Right ventricle myocardium superior (tissue), 1 donor: ENCODE results near the gene SH3BGRL. TPM values are rescaled to one million over a fixed set of nuclear protein-coding genes. Genes with fewer than 3 reads are reported as not detected.

ENCODE experiments used
- ATAC-seq: fragments of 200-7000 bp; cut with Tn5 transposase; one replicate; pipeline ENCODE4 v1.9.1; 2020; ENCODE audit warnings: mild to moderate bottlenecking; ENCODE audit not compliant: poor library complexity
- DNase-seq: peaks from one replicate; pipeline ENCODE4 v3.0.0-alpha.2; 2020
- intact Hi-C: fragments of 100-400 bp; cut with DNase I; formaldehyde crosslinking; loops from one replicate; pipeline ENCODE4 v1.11.2; 2022
- long read RNA-seq: library from polyadenylated mRNA; unstranded; transcript quantifications from one replicate; pipeline ENCODE4 v2.0.0, GENCODE V29; 2021
- total RNA-seq: library from RNA; stranded (reverse); fragmentation: NEBNext Ultra II Directional; extraction: Animal tissue kit (Norgen Biotek cat#: 25700); gene quantifications from one replicate; pipeline ENCODE4 v1.2.1, GENCODE V29; 2021
- donor health status: DM: no; HTN: yes; CAD: no; lungs with severe emphysema.

The SH3BGRL gene
- 30.6 TPM for total RNA-seq
- long read RNA-seq, transcript SH3BGRL-201 (4 exons, 1,923 nt) = major isoform, 38 of 42 reads
- long read RNA-seq, partial matches to known transcripts = 2 of 42 reads
- long read RNA-seq, other reads (novel, unspliced or antisense) = 1 of 42 reads

- intact Hi-C loops = no loop called here
- peak; percentile 99 for ATAC-seq
- peak; percentile 88 for DNase-seq
Measured at GRCh38 chrX:81201671-81202455, at the start of gene SH3BGRL, which contains the start of gene HMGN5. SH3BGRL (plus strand) TSS chrX:81202102; CDS start chrX:81202201, 99 bp downstream. HMGN5 (minus strand) TSS chrX:81201913; CDS start chrX:81121549, 80,364 bp downstream.

- DNase-seq (no peak), ATAC-seq (no peak)
- intact Hi-C loops = no loop called here
Measured at GRCh38 chrX:81168391-81168790, 33.5 kb upstream of the SH3BGRL start.

GRCh38 chrX:81174286-81174685, 27.6 kb upstream of the SH3BGRL start:
- DNase-seq = no peak
- intact Hi-C loops = no loop called here
- ATAC-seq = no peak

GRCh38 chrX:81195259-81195658, 6.6 kb upstream of the SH3BGRL start:
- DNase-seq (no peak), ATAC-seq (no peak)
- intact Hi-C loops = no loop called here

GRCh38 chrX:81195712-81196111, 6.2 kb upstream of the SH3BGRL start:
- DNase-seq (peak; percentile 27), ATAC-seq (peak; percentile 67)
- intact Hi-C loops = no loop called here

GRCh38 chrX:81201071-81201470, 831 bp upstream of the SH3BGRL start:
- intact Hi-C loops = no loop called here
- DNase-seq = no peak
- ATAC-seq = no peak

- peak; percentile 42 for ATAC-seq
- intact Hi-C loops = no loop called here
- no peak for DNase-seq
Measured at GRCh38 chrX:81202456-81202819, 536 bp downstream of the SH3BGRL start.

- ATAC-seq = peak; percentile 19
- intact Hi-C loops = no loop called here
- no peak for DNase-seq
Measured at GRCh38 chrX:81202943-81203342, 1.0 kb downstream of the SH3BGRL start.

- intact Hi-C loops = no loop called here
- ATAC-seq (no peak), DNase-seq (no peak)
Measured at GRCh38 chrX:81205551-81205950, 3.6 kb downstream of the SH3BGRL start.

GRCh38 chrX:81206476-81206875, 4.6 kb downstream of the SH3BGRL start:
- DNase-seq = no peak
- intact Hi-C loops = no loop called here
- ATAC-seq = no peak

- no peak for DNase-seq
- ATAC-seq = no peak
- intact Hi-C loops = no loop called here
Measured at GRCh38 chrX:81208916-81209315, 7.0 kb downstream of the SH3BGRL start.

GRCh38 chrX:81215685-81216084, 13.8 kb downstream of the SH3BGRL start:
- intact Hi-C loops = no loop called here
- ATAC-seq = no peak
- DNase-seq = no peak

- intact Hi-C loops = no loop called here
- no peak for DNase-seq
- no peak for ATAC-seq
Measured at GRCh38 chrX:81229229-81229628, 27.3 kb downstream of the SH3BGRL start.

- intact Hi-C loops = no loop called here
- no peak for ATAC-seq
- no peak for DNase-seq
Measured at GRCh38 chrX:81229901-81230300, 28.0 kb downstream of the SH3BGRL start.

- DNase-seq (no peak), ATAC-seq (no peak)
- intact Hi-C loops = no loop called here
Measured at GRCh38 chrX:81231476-81231875, 29.6 kb downstream of the SH3BGRL start.

GRCh38 chrX:81232218-81232617, 30.3 kb downstream of the SH3BGRL start:
- no peak for DNase-seq
- intact Hi-C loops = no loop called here
- ATAC-seq = no peak

GRCh38 chrX:81237516-81237915, 35.6 kb downstream of the SH3BGRL start:
- intact Hi-C loops = no loop called here
- ATAC-seq (no peak), DNase-seq (no peak)

GRCh38 chrX:81238166-81238565, 36.3 kb downstream of the SH3BGRL start:
- DNase-seq (no peak), ATAC-seq (no peak)
- intact Hi-C loops = no loop called here

- intact Hi-C loops = no loop called here
- no peak for ATAC-seq
- no peak for DNase-seq
Measured at GRCh38 chrX:81240701-81241331, 38.9 kb downstream of the SH3BGRL start.

- ATAC-seq (no peak), DNase-seq (no peak)
- intact Hi-C loops = no loop called here
Measured at GRCh38 chrX:81241753-81242152, 39.9 kb downstream of the SH3BGRL start.
